IMR-90 (cell line): ENCODE results near the gene WNT2B.

ENCODE experiments used
- CTCF ChIP-seq: conservative IDR thresholded peaks from 2 replicates; pipeline ENCODE4 v1.5.1; 2012; ENCODE audit warnings: mild to moderate bottlenecking, low read depth, low read length, improper control_type of control experiment
- POLR2A ChIP-seq: IDR thresholded peaks from 2 replicates; pipeline ENCODE4 v1.6.1; 2012; ENCODE audit warnings: mild to moderate bottlenecking, low read depth, low read length
- SMC3 ChIP-seq: fragments of 150-350 bp; IDR thresholded peaks from 2 replicates; pipeline ENCODE4 v1.6.1; 2016; ENCODE audit warnings: low read depth, mild to moderate bottlenecking, antibody characterized with exemption, low read length, moderate library complexity

- no peak for TF ChIP-seq CTCF
- TF ChIP-seq POLR2A: no peak
- TF ChIP-seq SMC3: no peak
Measured at GRCh38 chr1:112538883-112539282, 30.1 kb downstream of the WNT2B start.
